Activated CD8-positive, alpha-beta memory T cell treated with anti-CD3 and anti-CD28 coated beads, Interleukin-2, amount 10 ng/mL, durations not matched to agents 7 days and 5 days (primary cell): ENCODE measurements around the gene WNK3. TPM values are rescaled to one million over a fixed set of nuclear protein-coding genes. Genes with fewer than 3 reads are reported as not detected.
"Not testable (repeated sequence)": the region's sequence is repeated elsewhere in the genome, so short reads cannot be mapped to it uniquely, and the experiment has no call there.

ENCODE experiments used
- ATAC-seq: fragments of 150-1000 bp; cut with Tn5 transposase; one replicate; pipeline ENCODE4 v1.10.0; 2021; ENCODE audit warnings: moderate library complexity
- CTCF ChIA-PET: fragments of 350-600 bp; sonication (Branson Sonifier 250); formaldehyde crosslinking; loops from one replicate; lab custom pipeline; 2021; ENCODE audit warnings: antibody characterized with exemption; lab: Charles Lee
- DNase-seq: peaks from one replicate; pipeline ENCODE4 v3.0.0-alpha.2; 2020
- H3K27ac Mint-ChIP-seq: one replicate; pipeline ENCODE4 v1.8.0; 2021; ENCODE audit warnings: mild to moderate bottlenecking, mixed read lengths
- H3K27me3 Mint-ChIP-seq: one replicate; pipeline ENCODE4 v1.8.0; 2021; ENCODE audit warnings: mixed read lengths
- H3K36me3 Mint-ChIP-seq: one replicate; pipeline ENCODE4 v1.8.0; 2021; ENCODE audit warnings: mild to moderate bottlenecking, mixed read lengths
- H3K4me1 Mint-ChIP-seq: one replicate; pipeline ENCODE4 v1.8.0; 2021; ENCODE audit warnings: mixed read lengths
- H3K4me3 Mint-ChIP-seq: one replicate; pipeline ENCODE4 v1.8.0; 2021; ENCODE audit warnings: mild to moderate bottlenecking, moderate library complexity, mixed read lengths
- H3K9me3 Mint-ChIP-seq: one replicate; pipeline ENCODE4 v1.8.0; 2022; ENCODE audit warnings: low read depth, mixed read lengths
- total RNA-seq, 2 experiments: library from RNA; stranded (reverse); gene quantifications; one replicate each; pipeline ENCODE4 v1.2.3, GENCODE V29; 2021

WNK3 gene
- total RNA-seq: under 1 TPM; 0.03 to 0.21 TPM

DNA sequence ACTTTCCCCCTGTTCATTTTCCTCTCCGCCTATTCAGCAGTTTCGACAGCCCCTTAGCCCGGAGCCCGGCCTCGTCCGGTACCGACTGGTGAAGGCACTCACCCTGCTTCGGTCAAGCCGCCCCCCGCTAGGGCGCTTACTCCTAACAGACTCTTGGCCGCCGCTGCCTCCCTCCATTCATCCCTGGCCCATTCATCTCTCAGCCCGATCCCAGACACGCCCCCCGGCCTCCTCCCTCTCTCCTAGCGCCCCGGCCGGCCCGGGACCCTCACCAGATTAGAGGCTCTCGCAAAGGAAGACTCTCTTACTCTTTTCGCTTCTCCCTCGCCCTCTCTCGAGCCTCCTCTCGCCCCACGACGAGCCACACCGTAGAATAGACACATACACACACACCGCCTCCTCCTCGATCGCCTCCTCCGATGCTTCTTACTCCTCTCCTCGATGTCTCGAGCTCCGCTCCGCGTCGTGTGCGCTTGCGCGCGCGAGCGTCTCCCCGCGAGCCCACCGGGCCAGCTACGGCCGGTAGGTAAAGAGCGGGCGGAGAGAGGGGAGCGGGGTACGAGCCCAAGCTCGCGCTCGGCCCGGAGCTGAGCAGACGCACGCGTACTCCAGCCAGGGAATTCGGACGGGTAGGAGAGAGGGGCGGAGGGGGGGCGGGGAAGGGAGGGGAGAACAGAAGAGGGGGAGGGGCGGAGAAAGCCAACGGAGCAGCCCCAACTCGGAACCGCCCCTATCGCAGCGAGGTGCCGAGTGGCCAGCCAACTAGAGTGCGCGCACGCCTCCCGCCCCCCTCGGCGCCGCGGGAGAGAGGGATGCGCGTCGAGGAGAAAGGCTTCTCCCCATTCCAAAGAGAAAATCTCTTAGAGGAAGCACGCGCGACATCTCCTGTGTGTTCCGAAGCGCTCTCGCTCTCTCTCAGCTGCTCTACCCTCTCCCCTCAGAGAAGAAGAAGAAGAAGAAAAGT lies at the start of gene WNK3:
Gene WNK3, minus strand, starts transcription at position 633 of the 964 bp plus-strand sequence.
- H3K9me3 Mint-ChIP-seq: no peaks in the 10 kb centered on the region
- ATAC-seq: peak; percentile 67
- no peak within 1 kb of the TSS for H3K27ac Mint-ChIP-seq
- peaks cover 15% of the 10 kb centered on the region for H3K4me1 Mint-ChIP-seq
- DNase-seq: peak; percentile 41
- peaks cover 48% of the 10 kb centered on the region for H3K27me3 Mint-ChIP-seq
- peak within 1 kb of the TSS; percentile 72 for H3K4me3 Mint-ChIP-seq
- CTCF ChIA-PET: interaction anchor here (0.7 to 1.0 kb wide), 2 partner anchors 281 to 315 kb away, joined by 3 read pairs; no protein-coding TSS in a partner anchor
- H3K36me3 Mint-ChIP-seq: no peaks in the 10 kb centered on the region

DNA sequence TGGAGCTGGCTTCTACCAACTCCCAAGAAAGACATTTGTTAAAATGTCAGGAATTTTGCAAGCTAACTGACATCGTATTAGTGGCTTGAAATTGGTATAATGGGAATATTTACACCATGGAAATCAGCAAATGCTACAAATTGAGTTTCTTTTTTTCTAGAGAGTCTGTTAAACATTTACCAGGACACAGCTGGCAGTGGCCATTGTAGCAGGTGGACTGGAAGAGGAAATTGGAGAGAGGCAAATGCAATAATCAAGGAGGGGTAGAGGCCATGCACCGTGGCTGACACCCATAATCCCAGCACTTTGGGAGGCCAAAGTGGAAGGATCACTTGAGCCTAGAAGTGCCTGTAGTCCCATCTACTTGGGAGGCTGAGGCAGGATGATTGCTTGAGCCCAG lies 49.4 kb upstream of the WNK3 start:
- CTCF ChIA-PET: no interaction called here
- peaks cover 31% of the 10 kb centered on the region for H3K27me3 Mint-ChIP-seq
- no peak overlapping the region for H3K27ac Mint-ChIP-seq
- H3K4me1 Mint-ChIP-seq: peaks cover 11% of the 10 kb centered on the region
- ATAC-seq (no peak), DNase-seq (no peak)
- no peak overlapping the region for H3K4me3 Mint-ChIP-seq
- H3K9me3 Mint-ChIP-seq: no peaks in the 10 kb centered on the region
- H3K36me3 Mint-ChIP-seq: no peaks in the 10 kb centered on the region

- Mint-ChIP-seq H3K4me3 (no peak overlapping the region), H3K9me3 (no peaks in the 10 kb centered on the region), H3K36me3 (no peaks in the 10 kb centered on the region), H3K27ac (no peak overlapping the region), H3K4me1 (no peaks in the 10 kb centered on the region), H3K27me3 (peaks cover 5% of the 10 kb centered on the region)
- ATAC-seq (no peak), DNase-seq (no peak)
- CTCF ChIA-PET: no interaction called here
Measured at GRCh38 chrX:54397113-54397512, 39.3 kb upstream of the WNK3 start.

DNA sequence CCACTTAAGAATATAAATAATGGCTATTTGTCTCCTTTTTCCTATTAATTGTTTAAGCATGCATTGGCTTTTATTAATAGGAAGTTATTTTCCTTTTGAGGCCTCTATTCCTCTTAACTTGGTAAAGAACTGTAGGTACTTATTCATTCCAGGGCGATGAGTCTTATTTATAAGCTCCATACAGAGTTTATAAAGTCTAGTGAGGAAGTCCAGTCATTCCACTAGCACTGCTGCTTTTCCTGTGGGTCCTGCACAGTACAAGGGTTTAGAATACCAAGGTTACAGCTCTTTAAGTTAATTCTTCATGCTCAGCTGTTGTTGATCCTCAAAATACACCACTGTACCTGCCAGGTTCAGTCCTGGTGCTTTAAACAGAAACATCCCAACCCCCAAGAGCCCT lies 28.5 kb upstream of the WNK3 start:
- no peaks in the 10 kb centered on the region for H3K27me3 Mint-ChIP-seq
- no peak overlapping the region for H3K4me3 Mint-ChIP-seq
- no peak overlapping the region for H3K27ac Mint-ChIP-seq
- H3K36me3 Mint-ChIP-seq: no peaks in the 10 kb centered on the region
- no peak for ATAC-seq
- no peaks in the 10 kb centered on the region for H3K4me1 Mint-ChIP-seq
- no peaks in the 10 kb centered on the region for H3K9me3 Mint-ChIP-seq
- DNase-seq: no peak
- CTCF ChIA-PET: no interaction called here

- H3K4me1 Mint-ChIP-seq, H3K27me3 Mint-ChIP-seq: not testable (repeated sequence)
- CTCF ChIA-PET: interaction anchor here (0.7 kb wide), 1 partner anchor 8 kb away, joined by 3 read pairs; no protein-coding TSS in a partner anchor
Measured at GRCh38 chrX:54384661-54385060, 26.8 kb upstream of the WNK3 start.

GRCh38 chrX:54359408-54359807 lies 1.6 kb upstream of the WNK3 start:
- Mint-ChIP-seq H3K36me3 (no peaks in the 10 kb centered on the region), H3K27me3 (peaks cover 48% of the 10 kb centered on the region), H3K4me1 (peaks cover 15% of the 10 kb centered on the region), H3K27ac (no peak overlapping the region), H3K9me3 (no peaks in the 10 kb centered on the region), H3K4me3 (peak overlapping the region; percentile 72)
- CTCF ChIA-PET: no interaction called here
- no peak for ATAC-seq
- no peak for DNase-seq

More at GRCh38 chrX:54384661-54385060, 26.8 kb upstream of the WNK3 start:
- not testable (repeated sequence) for H3K4me3 Mint-ChIP-seq, ATAC-seq, DNase-seq, H3K27ac Mint-ChIP-seq, H3K36me3 Mint-ChIP-seq, H3K9me3 Mint-ChIP-seq

GRCh38 chrX:54358424-54359211 lies 772 bp upstream of the WNK3 start:
- ATAC-seq (peak; percentile 54), DNase-seq (peak; percentile 41)
- no peaks in the 10 kb centered on the region for H3K36me3 Mint-ChIP-seq
- CTCF ChIA-PET: no interaction called here
- H3K9me3 Mint-ChIP-seq: no peaks in the 10 kb centered on the region
- H3K4me3 Mint-ChIP-seq: peak overlapping the region; percentile 72
- peaks cover 15% of the 10 kb centered on the region for H3K4me1 Mint-ChIP-seq
- H3K27me3 Mint-ChIP-seq: peaks cover 48% of the 10 kb centered on the region
- H3K27ac Mint-ChIP-seq: no peak overlapping the region

DNA sequence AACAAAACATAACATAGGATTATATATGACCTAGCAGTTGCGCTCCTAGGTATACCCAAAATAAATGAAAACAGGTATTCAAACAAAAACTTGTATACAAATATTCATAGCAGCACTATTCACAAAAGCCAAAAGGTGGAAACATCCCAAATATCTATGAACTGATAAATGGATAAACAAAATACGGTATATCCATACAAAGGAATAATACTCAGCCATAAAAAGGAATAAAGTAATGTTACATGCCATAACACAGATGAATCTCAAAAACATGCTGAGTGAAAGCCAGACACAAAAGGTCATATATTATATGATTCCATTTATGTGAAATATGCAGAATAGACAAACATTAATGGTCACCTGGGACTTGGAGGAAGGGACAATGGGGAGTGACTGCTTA lies 5.2 kb downstream of the WNK3 start:
- ATAC-seq (no peak), DNase-seq (no peak)
- CTCF ChIA-PET: no interaction called here
- H3K4me3 Mint-ChIP-seq: no peak overlapping the region
- no peaks in the 10 kb centered on the region for H3K9me3 Mint-ChIP-seq
- H3K27me3 Mint-ChIP-seq: peaks cover 19% of the 10 kb centered on the region
- no peaks in the 10 kb centered on the region for H3K36me3 Mint-ChIP-seq
- H3K27ac Mint-ChIP-seq: no peak overlapping the region
- peaks cover 10% of the 10 kb centered on the region for H3K4me1 Mint-ChIP-seq

DNA sequence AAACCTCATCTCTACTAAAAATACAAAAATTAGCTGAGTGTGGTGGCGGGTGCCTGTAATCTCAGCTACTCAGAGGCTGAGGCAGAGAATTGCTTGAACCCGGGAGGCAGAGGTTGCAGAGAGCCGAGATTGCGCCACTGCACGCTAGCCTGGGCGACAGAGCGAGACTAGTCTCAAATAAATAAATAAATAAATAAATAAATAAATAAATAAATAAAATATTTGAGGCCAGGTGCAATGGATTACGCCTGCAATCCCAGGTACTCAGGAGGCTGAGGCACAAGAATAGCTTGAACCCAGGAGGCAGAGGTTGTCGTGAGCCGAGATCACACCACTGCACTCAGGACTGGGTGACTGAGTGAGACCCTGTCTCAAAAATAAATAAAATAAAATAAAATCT lies 20.5 kb downstream of the WNK3 start:
- H3K27ac Mint-ChIP-seq, CTCF ChIA-PET, DNase-seq, H3K4me1 Mint-ChIP-seq, H3K9me3 Mint-ChIP-seq, ATAC-seq, H3K36me3 Mint-ChIP-seq, H3K4me3 Mint-ChIP-seq: not testable (repeated sequence)
- peaks cover 14% of the 10 kb centered on the region for H3K27me3 Mint-ChIP-seq

DNA sequence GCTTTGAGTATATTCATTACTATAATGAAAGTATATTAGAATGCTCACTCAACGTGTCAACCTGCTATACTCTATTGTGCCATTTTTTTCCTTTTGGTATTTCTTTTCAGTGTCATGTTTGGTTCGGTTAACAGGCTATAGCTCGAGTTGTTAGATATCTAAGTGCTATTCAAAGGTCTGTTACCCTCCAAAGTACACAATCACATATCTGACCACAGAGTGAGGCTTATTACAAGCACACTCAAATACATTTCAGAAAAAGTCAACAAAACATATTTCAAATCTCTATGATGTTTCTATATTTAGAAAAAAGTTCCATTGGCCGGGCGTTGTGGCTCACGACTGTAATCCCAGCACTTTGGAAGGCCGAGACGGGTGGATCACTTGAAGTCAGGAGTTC lies 32.8 kb downstream of the WNK3 start:
- Mint-ChIP-seq H3K27me3 (peaks cover 3% of the 10 kb centered on the region), H3K4me3 (no peak overlapping the region), H3K9me3 (no peaks in the 10 kb centered on the region), H3K4me1 (no peaks in the 10 kb centered on the region), H3K36me3 (no peaks in the 10 kb centered on the region), H3K27ac (no peak overlapping the region)
- no peak for ATAC-seq
- no peak for DNase-seq
- CTCF ChIA-PET: no interaction called here

GRCh38 chrX:54320067-54320466 lies 37.8 kb downstream of the WNK3 start:
- Mint-ChIP-seq H3K27ac (no peak overlapping the region), H3K4me1 (no peaks in the 10 kb centered on the region), H3K9me3 (no peaks in the 10 kb centered on the region), H3K27me3 (peaks cover 3% of the 10 kb centered on the region), H3K36me3 (no peaks in the 10 kb centered on the region), H3K4me3 (no peak overlapping the region)
- CTCF ChIA-PET: no interaction called here
- ATAC-seq (no peak), DNase-seq (no peak)

DNA sequence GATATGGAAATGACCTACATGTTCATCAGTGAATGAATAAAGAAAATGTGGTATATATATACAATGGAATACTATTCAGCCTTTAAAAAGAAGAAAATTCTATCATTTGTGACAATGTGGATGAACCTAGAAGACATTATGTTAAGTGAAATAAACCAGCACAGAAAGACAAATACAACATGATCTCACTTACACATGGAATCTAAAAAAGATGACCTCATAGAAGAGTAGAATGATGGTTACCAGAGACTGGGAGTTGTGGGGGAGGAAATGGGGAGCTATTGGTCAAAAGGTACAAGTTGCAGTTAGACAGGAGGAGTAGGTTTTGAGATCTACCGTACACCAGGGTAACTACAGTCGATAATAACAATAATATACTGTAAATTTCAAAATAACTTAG lies 51.5 kb downstream of the WNK3 start:
- H3K27me3 Mint-ChIP-seq: no peaks in the 10 kb centered on the region
- CTCF ChIA-PET: no interaction called here
- H3K36me3 Mint-ChIP-seq: no peaks in the 10 kb centered on the region
- ATAC-seq: no peak
- no peaks in the 10 kb centered on the region for H3K9me3 Mint-ChIP-seq
- H3K27ac Mint-ChIP-seq: no peak overlapping the region
- no peak for DNase-seq
- H3K4me3 Mint-ChIP-seq: no peak overlapping the region
- H3K4me1 Mint-ChIP-seq: no peaks in the 10 kb centered on the region

GRCh38 chrX:54301516-54301915 lies 56.3 kb downstream of the WNK3 start:
- Mint-ChIP-seq H3K36me3 (no peaks in the 10 kb centered on the region), H3K4me1 (no peaks in the 10 kb centered on the region), H3K4me3 (no peak overlapping the region), H3K27ac (no peak overlapping the region), H3K27me3 (no peaks in the 10 kb centered on the region), H3K9me3 (no peaks in the 10 kb centered on the region)
- ATAC-seq: no peak
- CTCF ChIA-PET: no interaction called here
- no peak for DNase-seq
